GM21717 (cell line): ENCODE results near the gene ABHD2.
"Not testable (repeated sequence)": the region's sequence is repeated elsewhere in the genome, so short reads cannot be mapped to it uniquely, and the experiment has no call there.

Source experiments
- ATAC-seq: cut with Tn5 transposase; IDR thresholded peaks from one replicate; pipeline ENCODE4 v1.9.1; 2021; ENCODE audit warnings: mild to moderate bottlenecking, moderate library complexity; ENCODE audit not compliant: unreplicated experiment

Gene ABHD2

GRCh38 chr15:89074402-89075012 lies 13.7 kb upstream of the ABHD2 start:
- ATAC-seq, result no peak

DNA sequence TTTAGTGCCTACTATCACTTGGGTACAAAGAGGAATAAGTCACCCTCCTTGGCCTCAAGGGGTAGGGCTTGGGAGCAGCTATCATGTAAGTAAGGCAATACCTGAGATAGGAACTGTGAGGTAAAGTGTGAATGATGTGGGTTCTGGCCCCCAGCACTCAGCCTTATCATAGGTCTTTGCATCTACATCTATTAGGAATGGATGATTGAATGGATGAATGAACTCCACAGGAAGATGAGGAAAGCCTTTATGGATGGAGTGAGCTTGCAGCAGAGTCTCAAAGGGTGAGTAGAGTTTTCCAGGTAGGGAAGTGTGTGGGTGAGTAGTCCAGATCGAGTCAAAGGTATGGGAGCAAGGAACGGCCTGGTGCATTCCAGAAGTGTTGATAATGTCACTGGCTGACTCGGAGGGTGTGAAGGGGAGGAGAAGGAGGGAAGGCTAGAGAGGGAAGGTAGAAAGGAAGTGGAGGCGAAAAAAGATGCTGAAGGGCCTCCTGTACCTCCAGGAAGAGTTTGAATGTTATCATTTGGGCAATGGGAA lies 13.1 kb upstream of the ABHD2 start:
- no peak for ATAC-seq

DNA sequence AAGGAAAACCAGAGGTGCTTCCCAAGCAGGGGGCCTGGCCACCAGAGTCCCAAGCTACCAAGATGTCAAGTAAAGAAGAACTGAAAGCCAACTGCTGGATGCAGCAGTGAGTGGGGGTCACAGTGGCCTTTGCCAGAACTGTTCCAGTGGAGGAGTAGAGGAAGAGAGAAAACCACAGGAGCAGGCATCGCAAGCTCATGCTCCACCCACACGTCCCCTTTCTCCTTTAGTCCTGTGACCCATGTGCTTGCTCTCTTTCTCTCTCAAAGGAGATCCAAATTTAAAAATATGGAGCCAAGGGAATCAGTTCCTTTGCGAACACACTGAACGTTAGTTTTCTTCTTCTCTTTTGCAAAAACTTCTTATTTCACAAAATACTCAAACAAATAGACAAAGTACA lies 12.4 kb upstream of the ABHD2 start:
- no peak for ATAC-seq

- no peak for ATAC-seq
These were observed 10.5 kb upstream of the ABHD2 start for GRCh38 chr15:89077750-89078149.

- ATAC-seq, result no peak
These were observed 9.1 kb upstream of the ABHD2 start for GRCh38 chr15:89078851-89079810.

GRCh38 chr15:89081878-89082277 lies 6.4 kb upstream of the ABHD2 start:
- ATAC-seq, result no peak

GRCh38 chr15:89083246-89083645 lies 5.0 kb upstream of the ABHD2 start:
- ATAC-seq, result no peak

GRCh38 chr15:89085289-89085926 lies 2.8 kb upstream of the ABHD2 start:
- ATAC-seq, result no peak

GRCh38 chr15:89085933-89086332 lies 2.3 kb upstream of the ABHD2 start:
- ATAC-seq, result not testable (repeated sequence)

- ATAC-seq, result not testable (repeated sequence)
These were observed 1.9 kb upstream of the ABHD2 start for GRCh38 chr15:89086390-89086789.

GRCh38 chr15:89087161-89087829 lies 961 bp upstream of the ABHD2 start:
- no peak for ATAC-seq

DNA sequence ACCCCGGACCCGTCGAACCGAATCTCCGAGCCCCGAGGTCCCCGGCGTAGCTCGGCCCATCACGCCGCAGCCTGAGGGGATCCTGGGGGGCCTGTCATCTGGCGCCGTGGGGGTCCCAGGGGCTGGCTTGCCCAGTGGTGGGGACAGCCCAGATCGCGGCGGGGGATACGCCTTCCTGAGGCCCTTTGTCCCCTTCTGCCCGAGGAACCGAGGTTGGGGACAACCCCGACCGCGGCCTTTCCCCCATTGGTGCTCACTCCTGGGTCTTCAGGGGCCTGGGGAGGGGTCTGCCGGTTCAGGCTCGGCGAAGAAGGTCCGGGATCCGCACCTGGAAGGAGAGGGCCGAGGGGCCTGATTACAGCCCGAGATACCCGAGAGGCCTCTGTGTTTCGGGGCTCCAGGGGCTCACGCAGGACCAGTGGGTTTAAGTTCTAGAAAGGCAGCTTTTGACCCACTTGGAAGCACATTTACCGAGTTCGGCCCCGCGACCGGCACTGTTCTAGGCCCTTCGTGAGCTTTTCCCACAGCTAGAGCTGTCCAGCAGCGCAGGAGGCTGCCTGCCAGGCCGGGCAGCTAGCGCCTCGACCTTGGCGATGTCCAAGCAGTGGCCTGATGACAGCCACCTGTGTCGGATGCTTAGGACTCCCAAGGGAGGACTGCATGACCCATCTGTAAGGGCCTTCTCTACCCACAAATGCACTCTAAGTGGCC lies 504 bp downstream of the ABHD2 start:
- peak; percentile 7 for ATAC-seq

DNA sequence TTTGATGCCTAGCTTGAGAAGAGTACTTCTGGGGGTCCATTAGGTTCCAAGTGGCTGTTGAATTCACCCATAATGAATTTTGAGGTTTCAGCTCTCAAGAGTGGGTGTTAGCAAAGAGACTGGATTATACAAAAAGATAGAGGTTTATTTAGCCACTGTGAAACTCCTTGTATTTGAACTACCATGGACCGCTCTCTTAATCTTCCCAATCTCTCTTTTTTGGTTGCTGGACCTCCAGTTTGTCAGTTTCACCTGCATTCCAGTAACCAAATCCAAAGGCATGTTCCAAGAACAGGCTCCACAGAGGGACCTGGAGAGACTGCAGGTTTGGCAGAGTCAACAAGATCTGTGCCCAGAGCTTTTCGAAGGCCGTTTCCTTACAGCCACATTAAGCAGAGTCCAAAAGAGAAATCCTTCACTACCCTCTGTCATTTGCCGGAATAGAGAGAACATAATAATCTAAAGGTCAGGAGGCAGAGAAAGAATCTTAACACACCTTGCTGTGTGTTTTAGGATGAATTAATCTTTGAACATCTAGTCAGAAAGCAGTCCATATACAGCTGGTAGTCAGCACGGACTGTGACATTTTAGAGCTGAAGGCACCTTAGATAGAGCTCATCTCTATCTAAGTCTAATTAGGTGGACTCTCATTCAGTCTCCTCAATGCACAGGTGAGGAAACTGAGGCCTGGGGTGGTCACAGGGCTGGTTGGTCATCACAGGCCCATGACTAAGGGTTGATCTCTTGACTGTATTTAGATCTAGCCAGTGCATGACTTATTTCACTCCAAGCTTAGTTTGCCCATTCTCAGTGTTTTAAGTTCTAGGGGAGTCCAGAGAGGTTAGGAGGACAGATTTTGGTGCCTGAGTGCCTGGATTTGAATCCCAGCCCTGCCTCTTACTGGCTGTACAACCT lies 1.3 kb downstream of the ABHD2 start:
- no peak for ATAC-seq

DNA sequence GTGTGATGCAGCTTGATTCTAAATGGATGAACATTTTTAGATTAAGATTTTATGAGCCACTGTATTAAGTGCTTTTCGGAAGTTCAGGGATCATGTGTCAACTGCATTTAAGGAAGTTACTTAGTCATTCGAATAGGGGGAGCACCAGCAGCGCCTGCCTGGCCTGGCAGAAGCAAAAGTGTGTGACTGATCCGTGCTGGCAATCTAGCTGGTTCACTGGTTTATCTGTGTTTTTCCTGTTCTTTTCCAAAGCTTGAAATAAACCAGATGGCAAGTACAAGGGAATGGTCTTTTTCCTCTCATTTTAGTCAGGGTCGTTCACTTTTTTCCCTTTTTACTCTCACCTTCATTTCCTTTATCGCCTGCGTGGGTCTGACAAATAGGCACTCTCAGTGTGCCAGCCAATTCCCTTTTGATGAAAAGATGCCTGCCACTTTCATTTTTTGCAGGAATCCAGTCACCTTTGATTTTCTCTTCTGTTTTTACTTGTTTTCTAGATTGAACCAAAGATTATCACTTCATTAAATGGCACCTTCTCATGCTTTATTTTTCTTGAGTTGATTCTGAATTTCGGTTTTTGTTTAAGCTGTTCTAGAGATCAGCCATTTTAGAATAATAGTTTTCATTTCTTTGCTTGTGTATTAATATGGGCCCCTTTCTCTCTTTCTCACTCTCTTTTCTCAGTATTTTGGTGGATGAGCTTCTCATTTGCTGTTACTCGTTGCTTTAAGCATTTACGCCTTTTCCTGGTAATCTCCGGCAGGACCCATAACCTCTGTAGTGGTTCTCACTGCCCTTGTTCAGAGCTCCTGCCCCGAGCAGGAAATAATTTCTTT lies 2.8 kb downstream of the ABHD2 start:
- no peak for ATAC-seq

DNA sequence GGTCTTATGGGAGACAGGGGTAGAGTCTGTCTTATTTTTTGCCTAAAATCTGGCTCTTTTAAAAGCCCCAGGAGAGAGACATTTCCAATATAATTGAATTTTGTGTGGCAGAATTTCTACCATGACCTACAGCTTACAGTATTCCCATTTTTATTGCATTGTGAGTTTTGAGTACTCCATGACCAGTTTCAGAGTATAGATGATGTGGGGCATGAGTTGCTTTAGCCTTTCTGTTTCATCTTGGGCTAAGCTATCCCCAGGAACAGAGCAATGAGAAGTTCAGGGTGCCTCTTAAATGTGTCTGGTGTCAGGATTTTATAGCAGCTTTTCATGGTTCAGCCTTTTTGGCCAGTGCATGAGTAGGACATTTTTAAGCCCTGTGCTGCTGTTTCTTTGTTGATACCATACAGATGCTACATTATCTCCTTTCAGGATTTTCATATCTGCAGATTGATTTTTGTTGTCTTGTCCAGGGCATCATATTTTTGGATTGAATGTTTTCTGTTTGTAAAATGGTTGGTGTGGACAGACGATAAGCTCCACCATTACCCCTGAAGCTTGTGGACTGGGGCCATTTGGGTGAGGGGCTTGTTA lies 3.5 kb downstream of the ABHD2 start:
- ATAC-seq, result no peak

DNA sequence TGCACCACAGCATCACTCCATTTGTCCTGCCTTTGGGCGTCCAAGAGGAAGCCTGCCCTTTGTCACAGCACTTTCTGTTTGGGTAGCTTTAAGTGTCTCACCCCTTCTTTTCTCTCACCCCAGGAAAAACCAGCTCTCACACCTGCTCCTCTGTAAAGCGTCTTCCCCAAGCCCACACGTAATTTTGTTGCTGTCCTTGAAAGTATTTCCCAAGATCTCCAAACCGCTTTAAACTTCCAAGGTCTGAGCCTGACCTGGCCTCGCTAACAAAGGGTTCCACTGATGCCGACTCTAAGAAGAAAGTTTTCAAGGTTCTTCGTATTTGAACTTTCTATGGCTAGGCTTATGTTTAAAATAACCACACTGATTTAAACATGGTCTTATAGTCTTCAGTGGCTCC lies 5.3 kb downstream of the ABHD2 start:
- no peak for ATAC-seq

GRCh38 chr15:89095073-89095472 lies 6.8 kb downstream of the ABHD2 start:
- ATAC-seq, result no peak

GRCh38 chr15:89095556-89095955 lies 7.3 kb downstream of the ABHD2 start:
- ATAC-seq, result no peak
